Erythroblast (primary cell): ENCODE measurements around the gene COL5A1.
"Not testable (repeated sequence)": the region's sequence is repeated elsewhere in the genome, so short reads cannot be mapped to it uniquely, and the experiment has no call there.

Source experiments
- DNase-seq, 2 experiments: peaks; one replicate each; lab custom pipeline; 2025; lab: John Stamatoyannopoulos, UW
- GATA1 ChIP-seq: IDR thresholded peaks from 2 replicates; pipeline ENCODE4 v1.6.1; 2011; ENCODE audit warnings: low read depth, mild to moderate bottlenecking, control low read depth, low read length, moderate library complexity
- POLR2A ChIP-seq: IDR thresholded peaks from 2 replicates; pipeline ENCODE4 v1.6.1; 2011; ENCODE audit warnings: mild to moderate bottlenecking, low read length

The COL5A1 gene

DNA sequence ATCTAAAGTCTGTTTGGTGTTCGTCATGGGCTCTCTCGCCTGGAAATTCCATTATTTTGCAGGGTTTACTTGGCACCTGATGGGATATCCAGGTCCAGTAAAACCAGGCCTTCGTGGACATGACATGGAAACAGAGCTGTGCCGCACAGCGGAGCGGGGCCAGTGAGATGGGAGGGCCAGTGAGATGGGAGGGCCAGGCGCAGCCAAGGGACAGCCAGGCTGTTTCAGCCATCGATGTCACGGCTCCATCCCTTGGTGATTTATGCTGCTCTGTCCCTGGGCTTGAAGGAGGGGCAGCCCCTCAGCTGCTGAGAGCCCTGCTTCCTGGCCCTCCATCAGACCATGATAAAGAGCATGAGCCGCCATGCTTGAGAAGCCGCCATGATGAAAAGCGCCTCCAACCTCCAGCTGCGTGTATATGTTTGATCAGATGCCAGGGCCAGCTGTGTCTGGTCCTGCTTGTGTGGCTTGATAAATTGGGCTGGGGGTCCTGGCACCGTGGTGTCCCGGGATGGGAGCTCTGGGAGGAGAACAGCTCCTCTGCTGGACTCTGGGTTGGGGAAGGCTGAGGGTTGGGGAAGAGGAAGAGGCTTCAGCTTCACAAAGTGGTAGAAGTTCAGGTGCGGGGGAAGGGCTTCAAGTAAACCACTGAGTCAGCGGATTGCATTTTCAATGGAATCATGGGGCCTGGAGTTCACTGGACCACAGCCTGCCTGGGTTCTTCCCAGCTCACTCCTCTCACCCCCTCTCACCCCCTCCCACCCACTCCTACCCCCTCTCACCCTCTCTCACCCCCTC is 6.1 kb upstream of the COL5A1 start:
- no peak for DNase-seq
- no peak for TF ChIP-seq POLR2A
- no peak for TF ChIP-seq GATA1

DNA sequence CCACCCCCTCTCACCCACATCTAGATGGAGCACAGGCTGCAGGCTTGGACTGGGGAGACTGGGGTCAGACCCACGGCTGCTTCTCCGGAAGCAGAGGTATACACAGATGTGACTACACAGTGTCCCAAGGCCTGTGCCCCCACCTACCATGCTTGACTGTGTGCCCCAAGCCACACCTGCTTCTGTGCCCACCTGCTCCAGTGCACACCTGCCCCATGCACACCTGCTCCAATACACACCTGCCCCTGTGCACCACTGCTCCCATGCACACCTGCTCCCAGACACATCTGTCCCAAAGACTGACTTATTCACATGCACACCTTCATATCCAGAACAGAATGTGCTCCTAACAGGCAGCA is 5.5 kb upstream of the COL5A1 start:
- no peak for TF ChIP-seq POLR2A
- no peak for DNase-seq

DNA sequence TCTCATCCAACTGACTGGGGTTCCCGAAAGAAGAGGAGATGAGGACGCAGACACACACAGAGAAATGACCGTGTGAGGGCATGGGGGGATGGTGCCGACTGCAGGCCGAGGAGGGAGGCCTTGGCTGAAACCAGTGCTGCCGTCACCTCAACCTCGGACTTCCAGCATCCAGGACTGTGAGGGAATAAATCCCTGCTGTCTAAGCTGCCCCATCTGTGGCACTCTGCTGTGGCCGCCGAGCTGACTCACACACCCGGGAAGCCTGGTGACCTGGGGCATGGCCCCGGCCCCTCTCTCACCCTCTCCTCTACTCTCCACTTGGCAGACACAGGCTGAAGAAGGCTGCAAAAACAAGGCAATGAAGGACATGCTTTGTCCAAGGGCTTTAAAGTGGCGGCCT is 4.4 kb upstream of the COL5A1 start:
- no peak for TF ChIP-seq POLR2A
- TF ChIP-seq GATA1, result no peak
- no peak for DNase-seq

DNA sequence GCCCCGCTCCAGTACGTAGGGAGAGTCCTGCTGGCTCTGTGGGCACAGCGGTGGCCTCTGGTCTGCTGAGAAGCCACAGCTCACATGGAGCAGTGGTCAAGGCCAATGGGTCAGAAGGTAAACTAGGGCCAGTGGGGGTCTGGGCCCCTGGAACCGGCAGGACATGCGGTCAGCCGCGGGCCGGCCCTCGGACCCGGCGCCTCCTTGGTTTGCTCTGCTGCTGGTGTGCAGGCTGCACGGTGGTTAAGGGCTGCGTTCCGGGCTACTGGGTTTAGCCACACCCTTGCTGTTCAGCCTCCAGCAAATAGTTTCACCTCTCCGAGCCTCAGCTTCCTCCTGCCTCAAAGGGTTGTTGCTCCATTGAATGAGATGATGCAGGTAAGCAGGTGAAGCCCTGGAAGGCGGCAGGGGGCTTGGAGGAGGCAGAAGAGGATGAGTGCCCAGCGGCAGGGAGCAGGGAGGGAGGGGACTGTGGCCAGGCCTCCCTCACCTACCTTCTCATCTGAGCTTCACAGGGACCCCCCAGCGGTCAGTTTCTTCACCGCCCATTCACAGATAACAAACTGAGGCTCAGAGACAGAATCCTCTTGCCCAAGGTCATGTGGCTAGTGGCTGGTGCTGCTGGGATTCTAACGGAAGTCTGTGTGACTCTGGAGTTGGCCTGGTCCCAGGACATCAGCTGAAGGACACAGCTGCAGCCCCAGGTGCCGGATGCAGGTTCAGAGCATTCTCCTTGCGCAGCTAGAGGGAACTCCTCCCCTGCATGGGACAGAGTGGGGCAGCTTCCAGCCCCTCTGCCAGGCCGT is 3.7 kb upstream of the COL5A1 start:
- DNase-seq, result no peak
- TF ChIP-seq POLR2A (no peak), GATA1 (no peak)

DNA sequence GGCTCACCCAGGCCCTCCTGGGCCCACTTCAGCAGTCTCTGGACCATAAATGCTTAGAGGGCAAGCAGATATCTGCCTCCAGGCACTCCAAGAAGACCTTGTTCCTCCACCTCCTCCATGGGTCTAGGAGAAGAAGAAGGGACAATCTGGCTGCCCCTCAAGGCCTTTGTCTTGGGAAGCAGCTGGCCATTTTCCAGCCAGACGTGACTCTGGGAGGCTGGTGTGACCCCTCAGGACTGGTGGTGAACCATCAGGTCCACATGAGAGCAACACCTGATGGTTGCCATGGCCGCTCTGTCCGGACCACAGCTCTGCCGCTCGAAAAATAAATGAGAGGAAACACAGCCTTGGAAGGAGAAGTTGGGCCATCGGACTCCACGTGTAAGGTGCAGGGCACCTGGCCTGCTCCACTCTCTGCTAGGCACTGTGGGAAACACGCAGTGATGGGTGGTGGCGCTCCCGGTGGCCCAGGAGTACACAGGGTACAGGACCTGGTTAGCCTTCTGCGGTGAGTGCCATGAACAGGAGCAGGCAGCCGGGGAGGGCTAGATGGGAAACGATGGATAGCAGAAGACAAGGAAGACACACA is 3.0 kb upstream of the COL5A1 start:
- TF ChIP-seq GATA1, result no peak
- TF ChIP-seq POLR2A, result no peak
- DNase-seq, result no peak

DNA sequence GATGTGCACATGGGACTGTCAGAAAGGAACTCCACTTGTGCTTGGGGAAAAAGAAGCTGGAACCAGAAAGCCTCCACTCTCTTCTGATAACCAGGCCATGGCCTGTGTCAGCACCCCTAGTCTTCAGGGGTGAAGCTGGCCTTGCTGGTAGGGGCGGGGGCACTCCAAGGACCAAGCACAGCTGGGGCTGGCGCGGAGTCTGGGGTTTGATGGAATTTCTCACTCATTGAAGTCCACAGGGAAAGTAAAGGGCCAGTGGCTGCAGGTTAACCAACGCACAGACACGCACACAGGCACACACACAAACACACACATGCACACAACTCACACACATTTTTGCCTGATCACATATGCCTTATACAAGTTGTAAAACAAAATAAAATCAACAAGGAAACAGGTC is 1.6 kb upstream of the COL5A1 start:
- TF ChIP-seq GATA1 (no peak), POLR2A (no peak)
- no peak for DNase-seq

DNA sequence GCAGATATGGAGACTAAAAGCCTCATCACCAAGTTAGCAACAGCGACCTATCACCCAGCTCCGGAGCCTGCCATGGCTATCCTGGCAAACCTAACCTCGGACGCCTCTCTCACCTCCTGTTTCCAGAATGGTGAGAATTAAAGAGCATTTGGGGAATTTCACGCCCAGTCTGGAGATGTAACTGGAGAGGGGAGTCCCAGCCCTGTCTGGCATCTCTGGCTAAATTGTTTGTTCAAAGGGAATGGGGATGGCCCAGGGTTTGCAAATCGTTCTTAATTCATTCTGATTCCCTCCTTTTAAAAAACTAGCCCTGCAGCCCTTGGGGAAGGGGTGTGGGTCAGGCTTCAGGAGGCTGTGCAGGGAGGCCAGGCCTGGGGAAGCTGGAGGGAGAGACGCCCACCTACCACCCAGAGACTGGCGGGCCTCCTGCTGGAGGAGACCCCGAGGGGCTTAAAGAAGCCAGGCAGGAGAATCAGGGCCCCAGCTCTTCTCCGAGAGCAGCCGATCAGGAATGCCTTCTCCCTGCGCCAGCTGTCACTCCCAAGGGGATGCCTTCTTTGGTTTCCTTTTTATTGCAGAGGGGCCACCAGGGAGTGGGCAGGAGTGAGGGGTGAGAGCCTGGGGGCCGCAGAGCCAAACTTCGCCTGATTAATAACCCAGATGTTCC is 964 bp upstream of the COL5A1 start:
- TF ChIP-seq GATA1, result no peak
- no peak for TF ChIP-seq POLR2A
- no peak for DNase-seq

DNA sequence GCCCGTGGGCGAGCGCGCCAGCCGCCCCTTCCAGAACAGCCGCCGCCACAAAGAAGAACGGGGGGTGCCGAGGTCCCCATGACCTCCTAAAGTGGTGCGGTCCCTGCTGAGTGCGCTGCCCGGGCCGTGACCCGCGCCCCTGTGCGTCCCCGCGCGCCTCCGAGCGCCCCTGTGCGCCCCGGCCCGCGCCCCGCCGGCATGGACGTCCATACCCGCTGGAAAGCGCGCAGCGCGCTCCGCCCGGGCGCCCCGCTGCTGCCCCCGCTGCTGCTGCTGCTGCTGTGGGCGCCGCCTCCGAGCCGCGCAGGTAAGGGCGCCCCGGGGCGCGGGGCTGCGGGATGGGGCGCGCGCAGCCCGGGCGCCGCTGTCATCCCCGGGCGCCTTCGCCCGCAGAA is 384 bp downstream of the COL5A1 start:
- no peak for DNase-seq
- TF ChIP-seq GATA1 (no peak), POLR2A (no peak)

DNA sequence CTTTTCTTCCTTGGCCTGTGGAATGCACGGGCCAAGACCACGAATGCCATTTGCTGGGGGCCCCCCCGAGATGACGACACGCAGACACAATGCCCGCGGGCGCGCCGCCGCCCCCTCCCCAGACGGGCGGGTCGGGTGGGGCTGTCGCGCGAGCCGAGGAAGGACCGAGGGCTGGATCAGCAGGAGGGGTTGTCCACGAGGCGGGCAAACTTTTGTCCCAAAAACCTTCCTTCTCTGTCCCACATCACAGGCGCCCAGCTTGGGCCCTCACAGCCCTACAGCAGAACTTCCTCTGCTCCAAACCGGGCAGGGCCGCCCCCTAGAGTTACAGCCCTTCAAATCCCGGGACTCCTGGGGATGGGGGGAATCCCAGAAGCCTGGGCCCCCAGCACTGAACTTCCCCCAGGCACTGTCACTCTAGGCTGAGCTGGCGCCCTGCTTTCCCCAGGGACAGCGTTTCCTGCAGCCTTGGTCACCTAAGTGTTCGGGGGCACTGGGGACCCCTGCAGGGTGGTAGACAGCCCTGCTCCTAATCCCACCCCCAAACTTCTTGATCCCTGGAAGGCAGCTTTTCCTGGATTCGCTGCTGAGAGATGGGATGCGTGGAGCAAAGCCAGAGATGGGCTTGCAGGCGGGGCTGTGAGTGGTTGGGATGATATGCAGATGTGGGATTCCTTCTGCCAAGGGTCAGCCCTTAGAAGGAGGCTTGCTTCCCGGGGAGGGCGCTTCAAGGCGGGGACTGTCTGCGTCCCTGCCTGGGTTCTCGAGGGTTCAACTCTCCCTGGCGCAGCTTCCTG is 980 bp downstream of the COL5A1 start:
- no peak for TF ChIP-seq GATA1
- no peak for TF ChIP-seq POLR2A
- DNase-seq, result no peak

DNA sequence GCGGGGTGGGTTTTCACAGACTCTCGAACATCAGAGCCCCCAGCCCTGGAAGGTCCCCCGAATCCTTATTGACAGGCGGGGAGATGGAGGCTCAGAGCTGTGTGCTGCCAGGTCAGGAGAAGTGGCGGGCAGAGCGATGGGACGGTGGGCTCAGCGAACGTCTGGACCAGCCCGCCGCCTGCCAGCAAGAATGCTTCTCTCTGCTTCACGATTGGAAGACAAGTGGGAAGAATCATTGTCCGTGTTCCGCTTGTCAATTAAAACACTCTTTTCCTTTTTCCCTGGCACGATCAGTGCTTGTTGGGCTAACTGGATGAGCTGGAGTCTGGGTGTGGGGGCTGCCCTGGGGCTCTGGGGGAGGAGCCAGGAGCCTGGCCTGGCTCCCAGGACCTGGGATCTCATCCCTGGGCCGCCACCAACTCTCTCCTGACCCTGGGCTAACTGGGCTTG is 1.6 kb downstream of the COL5A1 start:
- no peak for DNase-seq
- TF ChIP-seq POLR2A, result no peak
- TF ChIP-seq GATA1, result no peak

DNA sequence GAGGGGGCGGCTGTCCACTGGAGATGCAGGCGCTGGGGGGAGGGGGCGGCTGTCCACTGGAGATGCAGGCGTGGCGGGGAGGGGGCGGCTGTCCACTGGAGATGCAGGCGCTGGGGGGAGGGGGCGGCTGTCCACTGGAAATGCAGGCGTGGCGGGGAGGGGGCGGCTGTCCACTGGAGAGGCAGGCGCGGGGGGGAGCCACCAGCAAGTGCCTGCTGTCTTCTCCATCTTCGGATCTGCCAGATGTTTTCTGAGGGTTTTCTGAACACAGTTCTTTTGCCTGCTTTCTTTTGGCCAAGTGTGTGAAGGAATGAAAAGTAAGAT is 2.8 kb downstream of the COL5A1 start:
- DNase-seq, result not testable (repeated sequence)

DNA sequence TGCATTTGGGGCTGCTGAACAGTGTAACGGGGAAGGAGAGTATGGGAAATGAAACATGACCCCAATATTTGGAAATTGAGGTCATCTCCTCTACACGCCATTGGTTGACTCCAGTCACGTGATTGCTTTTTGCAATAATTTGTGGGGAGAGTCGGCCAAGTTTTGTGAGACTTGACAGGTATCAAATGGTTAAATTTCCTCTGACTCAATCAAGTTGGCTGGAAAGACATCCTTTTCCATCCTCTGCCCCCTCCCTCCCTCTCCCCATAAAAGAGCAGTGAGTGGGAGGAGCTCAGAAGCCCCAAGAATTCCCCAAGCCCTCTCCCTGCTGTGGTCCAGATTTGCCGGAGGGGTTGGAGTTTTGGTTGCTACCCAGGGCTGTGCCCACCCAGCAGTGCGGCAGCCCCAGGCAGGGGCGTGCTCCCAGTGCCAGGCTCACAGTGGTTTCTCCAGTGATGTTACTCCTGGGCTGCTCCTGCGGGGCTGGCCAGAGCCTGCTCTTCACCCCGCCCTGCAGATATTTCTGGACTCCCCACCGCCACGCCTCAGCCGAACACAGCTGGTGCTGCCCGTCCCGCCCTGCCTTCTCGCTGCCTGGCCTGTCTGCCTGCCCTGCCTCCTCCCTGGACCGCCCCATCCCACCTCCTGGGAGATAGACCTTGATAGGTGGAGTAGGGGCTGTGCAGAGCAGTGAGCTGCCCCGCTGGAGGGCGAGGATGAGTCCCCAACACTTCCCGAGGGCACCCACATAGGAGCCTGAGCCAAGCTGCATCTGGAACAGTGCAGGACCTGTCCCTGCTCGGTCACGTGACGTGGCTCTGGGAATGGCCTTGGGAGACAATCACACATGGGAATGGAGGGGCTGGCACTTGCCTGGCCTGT is 3.4 kb downstream of the COL5A1 start:
- TF ChIP-seq GATA1 (no peak), POLR2A (no peak)
- no peak for DNase-seq
